Measurements from ENCODE around the gene SEC16B.

Gene SEC16B

DNA sequence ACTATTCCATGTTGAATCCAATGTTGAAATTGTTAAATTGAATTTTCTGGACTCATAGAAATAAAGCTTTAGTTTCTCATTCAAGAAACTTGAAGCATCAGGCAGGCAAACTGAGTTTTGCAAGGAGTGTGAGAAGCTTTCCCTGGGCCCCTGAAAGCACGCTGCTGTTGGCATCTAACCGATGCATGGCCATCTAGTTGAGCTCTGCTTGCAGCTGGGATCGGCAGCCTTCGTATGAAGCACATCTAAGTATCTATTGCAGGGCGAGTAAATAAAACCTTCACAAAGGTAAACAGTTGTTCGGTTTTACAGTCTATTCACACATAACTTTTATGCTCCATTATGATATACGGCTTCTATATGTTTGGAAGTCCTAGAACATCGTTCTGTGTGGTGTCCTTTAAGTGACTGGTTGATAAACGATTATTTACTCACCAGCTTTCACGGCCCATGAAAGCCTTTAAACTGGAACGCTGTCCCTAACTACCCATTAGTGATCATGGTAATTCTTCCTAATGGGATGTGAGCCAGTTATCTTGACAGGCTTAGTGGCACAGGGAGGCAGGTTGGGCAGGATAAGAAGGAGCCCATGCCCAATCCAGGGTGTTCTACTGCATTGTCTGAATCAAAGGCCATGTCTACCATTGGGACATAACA, 71.7 kb downstream of the SEC16B start:
- peak; percentile 92 for DNase-seq

DNA sequence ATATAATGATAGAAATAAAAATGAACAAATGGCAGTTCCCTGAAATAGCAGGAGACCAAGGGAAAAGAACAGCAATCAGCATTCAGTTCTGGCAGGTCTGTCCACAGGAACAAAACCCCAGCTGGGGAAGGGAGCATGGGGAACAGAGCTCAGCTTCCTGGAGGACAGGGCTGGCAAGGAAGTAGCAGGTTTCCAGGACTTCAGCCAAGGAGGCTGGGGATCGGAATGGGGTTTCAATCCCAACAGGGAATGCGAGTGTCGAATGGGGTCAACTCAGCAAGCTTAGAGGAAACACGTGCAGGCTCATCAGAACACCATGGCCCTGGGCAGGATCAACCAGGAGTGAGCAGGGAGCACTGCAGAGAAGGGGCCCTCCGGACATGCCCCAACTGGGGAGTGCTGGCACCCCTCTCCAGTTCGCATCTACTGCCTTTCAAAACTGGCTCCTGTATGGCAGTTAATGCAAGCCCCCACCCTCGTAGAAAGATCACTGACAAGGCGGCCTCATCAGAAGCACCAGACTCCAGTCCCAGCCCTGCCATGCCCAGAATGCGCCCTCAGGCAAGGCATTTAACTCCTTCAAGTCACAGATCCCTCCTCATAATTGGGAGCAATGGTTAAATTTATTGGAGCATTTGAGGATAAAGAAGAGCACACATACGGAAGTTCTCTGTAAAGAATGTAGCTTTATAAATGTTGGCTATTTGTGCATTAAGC, 72.4 kb downstream of the SEC16B start:
- DNase-seq = no peak

Data from NCI-H510A (cell line).